Choroid plexus epithelial cell (primary cell): ENCODE measurements around the gene DCUN1D3.

Experiments used
- DNase-seq: peaks from one replicate; pipeline ENCODE4 v3.0.0-alpha.2; 2010; ENCODE audit warnings: low read depth
- H3K4me3 ChIP-seq: 2 replicates; pipeline ENCODE4 v1.5.1; 2011; ENCODE audit warnings: low read depth, mild to moderate bottlenecking, control low read depth, low read length, moderate library complexity
- TF ChIP-seq, protein P1 (sequence below): conservative IDR thresholded peaks from 2 replicates; pipeline ENCODE4 v1.5.1; 2011; ENCODE audit warnings: low read depth, mild to moderate bottlenecking, control low read depth, inconsistent platforms, low read length, moderate library complexity

DCUN1D3 gene

DNA sequence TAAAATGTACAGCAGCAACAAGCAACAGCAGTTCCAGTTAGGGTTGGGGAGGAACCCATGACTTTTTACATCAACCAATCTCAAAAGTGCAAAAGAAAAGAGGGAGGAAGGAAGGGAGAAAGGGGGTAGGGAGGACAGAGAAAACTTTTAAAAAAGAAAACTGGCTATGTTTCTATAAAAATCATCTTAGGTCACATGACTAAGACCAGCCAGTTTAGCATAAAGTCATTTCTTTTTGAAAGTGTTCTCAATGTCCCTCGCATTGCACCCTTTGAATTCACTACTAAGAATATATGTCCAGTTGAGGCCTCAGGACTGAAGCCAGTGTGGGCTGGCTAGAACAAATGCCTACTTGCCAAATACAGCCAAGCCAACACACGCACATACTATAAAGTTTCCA lies 28.9 kb downstream of the DCUN1D3 start:
- TF ChIP-seq, protein P1, sequence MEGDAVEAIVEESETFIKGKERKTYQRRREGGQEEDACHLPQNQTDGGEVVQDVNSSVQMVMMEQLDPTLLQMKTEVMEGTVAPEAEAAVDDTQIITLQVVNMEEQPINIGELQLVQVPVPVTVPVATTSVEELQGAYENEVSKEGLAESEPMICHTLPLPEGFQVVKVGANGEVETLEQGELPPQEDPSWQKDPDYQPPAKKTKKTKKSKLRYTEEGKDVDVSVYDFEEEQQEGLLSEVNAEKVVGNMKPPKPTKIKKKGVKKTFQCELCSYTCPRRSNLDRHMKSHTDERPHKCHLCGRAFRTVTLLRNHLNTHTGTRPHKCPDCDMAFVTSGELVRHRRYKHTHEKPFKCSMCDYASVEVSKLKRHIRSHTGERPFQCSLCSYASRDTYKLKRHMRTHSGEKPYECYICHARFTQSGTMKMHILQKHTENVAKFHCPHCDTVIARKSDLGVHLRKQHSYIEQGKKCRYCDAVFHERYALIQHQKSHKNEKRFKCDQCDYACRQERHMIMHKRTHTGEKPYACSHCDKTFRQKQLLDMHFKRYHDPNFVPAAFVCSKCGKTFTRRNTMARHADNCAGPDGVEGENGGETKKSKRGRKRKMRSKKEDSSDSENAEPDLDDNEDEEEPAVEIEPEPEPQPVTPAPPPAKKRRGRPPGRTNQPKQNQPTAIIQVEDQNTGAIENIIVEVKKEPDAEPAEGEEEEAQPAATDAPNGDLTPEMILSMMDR = no peak
- no peak overlapping the region for H3K4me3 ChIP-seq
- DNase-seq = no peak

DNA sequence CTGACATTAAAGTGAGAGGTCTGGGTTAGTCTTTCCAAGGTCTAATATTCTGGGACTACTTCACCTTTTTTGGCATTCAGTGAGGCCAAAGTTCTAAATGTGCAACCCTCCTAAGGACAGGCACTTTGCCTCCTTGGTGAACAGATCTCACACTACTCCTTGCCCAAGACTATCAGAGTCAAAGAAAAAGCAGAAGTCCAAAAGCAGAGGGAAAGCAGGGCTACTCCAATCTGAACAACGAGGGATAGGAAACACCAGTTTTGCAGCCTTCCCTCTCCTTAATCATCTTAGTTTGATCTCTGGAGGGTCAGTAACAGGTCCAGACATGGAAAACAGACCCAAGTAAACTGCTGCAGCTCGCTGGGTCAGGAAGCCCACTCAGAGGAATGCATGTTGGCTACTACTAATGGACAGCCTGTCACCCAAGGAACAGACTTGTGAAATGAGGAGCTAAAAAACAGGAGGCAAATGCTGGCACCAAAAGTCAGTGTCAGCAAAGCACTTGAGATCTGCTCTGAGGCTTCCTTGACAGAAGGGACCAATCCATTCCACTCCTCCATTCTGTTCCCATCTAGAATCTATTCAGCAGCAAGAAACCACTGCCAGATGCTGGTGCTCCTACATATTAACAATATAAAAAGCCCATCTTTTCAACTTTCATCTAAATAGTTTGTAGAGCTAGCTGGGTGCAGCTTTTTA lies 29.9 kb downstream of the DCUN1D3 start:
- DNase-seq = no peak
- TF ChIP-seq, protein P1 = no peak
- H3K4me3 ChIP-seq = no peak overlapping the region

DNA sequence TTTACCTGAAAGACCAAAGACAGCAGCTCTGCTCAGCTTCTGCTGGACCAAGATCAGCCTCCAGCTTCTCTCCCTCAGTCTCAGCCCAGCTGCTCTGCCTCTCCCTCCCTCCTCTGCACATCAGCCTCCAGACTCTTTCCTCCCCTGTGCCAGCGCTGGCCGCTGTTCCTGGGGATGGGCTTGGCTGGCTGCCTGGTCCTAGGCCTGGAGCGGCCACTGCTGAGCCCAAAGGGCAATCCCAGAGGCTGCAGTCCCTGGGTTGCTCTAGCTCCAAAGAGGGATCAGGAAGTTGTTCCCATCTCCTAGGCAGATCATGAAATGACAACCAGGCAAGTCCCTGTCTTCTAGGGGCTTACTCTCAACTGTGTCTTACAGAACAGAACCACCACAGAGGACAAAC lies 31.3 kb downstream of the DCUN1D3 start:
- TF ChIP-seq, protein P1 = no peak
- DNase-seq = peak; percentile 51
- H3K4me3 ChIP-seq = no peak overlapping the region

DNA sequence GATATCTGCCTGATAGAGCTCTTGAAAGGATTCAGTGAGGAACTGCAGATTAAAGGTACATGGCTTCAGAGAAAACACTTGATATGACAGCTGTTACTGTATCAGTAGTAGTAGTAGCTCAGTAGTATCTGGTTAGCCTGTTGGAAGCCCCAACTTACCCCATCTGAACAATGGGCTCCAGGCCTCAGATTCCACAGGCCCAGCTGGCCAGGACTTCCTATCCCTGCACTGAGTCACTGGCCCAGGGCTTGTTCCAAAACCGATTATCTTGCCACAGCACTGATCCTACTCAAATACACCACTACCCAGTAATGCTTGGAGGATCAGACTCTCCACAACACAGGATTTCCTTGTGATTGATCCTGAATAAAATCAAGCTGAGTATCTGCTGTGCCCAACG lies 32.6 kb downstream of the DCUN1D3 start:
- no peak for DNase-seq
- no peak overlapping the region for H3K4me3 ChIP-seq

DNA sequence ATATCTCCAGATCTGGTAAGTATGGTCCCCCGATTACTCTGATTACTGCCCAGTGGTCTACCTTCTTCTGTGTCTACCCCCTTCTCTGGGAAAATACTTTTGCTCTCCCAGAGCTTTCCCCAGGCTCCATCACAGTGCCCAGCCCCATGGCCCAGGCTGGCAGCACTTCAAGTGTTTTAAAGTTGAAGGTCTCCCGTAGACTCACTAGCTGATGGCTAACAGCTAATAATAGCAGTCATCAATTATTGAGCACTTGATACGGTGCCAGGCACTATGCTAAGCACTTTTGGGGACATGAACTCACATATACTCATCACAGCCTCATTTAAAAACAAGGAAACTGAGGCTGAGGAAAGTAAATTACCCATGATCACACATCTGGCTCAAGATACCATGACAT lies 33.4 kb downstream of the DCUN1D3 start:
- TF ChIP-seq, protein P1 = no peak
- no peak overlapping the region for H3K4me3 ChIP-seq
- no peak for DNase-seq

More for the DNA sequence above, 32.6 kb downstream of the DCUN1D3 start:
- TF ChIP-seq, protein P1 = no peak

DNA sequence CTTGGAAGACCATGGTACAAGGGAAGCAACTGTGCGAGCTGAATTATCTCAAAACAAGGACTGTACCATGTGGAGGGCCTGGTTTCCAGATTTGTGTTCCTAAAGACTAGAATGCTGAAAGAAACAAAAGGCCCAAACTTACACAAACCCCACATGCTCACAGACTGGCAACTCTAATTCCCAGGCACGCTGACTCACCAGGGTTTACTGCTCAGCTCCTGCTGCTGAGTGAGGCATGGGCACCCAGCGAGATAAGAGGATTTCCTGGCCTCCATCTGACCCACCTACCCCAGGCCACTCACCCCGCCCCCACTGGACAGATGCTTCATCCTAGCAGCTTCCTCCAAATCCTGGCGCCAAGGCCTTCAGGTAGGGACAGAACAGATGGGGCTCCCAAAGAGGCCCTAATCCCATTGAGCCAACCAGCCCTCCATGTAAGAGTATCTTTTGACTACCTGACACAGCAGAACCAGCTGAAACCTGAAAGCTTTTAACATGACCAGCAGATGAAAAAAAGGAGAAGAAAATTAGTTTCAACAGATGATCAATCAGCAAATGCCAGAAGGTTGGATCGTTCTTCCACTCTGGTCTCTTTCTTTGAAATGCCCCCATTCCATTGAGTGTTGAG lies 33.9 kb downstream of the DCUN1D3 start:
- DNase-seq = peak; percentile 73
- no peak overlapping the region for H3K4me3 ChIP-seq
- TF ChIP-seq, protein P1 = no peak
